ENCODE data around the gene OCLN. TPM values are rescaled to one million over a fixed set of nuclear protein-coding genes. Genes with fewer than 3 reads are reported as not detected.
"Not testable (repeated sequence)": the region's sequence is repeated elsewhere in the genome, so short reads cannot be mapped to it uniquely, and the experiment has no call there.

The OCLN gene
- total and polyA plus RNA-seq, 8 donors, result 38.6 to 124 (median 48.9) TPM

- H3K27me3 ChIP-seq, result no peaks in the 10 kb centered on the region
- no peak overlapping the region for H3K27ac ChIP-seq
- H3K36me3 ChIP-seq, result no peaks in the 10 kb centered on the region
- intact Hi-C loops (cut with DNase I), result no loop called here
- no peaks in the 10 kb centered on the region for H3K9me3 ChIP-seq
- DNase-seq (no peak), ATAC-seq (no peak)
- TF ChIP-seq, protein P1, sequence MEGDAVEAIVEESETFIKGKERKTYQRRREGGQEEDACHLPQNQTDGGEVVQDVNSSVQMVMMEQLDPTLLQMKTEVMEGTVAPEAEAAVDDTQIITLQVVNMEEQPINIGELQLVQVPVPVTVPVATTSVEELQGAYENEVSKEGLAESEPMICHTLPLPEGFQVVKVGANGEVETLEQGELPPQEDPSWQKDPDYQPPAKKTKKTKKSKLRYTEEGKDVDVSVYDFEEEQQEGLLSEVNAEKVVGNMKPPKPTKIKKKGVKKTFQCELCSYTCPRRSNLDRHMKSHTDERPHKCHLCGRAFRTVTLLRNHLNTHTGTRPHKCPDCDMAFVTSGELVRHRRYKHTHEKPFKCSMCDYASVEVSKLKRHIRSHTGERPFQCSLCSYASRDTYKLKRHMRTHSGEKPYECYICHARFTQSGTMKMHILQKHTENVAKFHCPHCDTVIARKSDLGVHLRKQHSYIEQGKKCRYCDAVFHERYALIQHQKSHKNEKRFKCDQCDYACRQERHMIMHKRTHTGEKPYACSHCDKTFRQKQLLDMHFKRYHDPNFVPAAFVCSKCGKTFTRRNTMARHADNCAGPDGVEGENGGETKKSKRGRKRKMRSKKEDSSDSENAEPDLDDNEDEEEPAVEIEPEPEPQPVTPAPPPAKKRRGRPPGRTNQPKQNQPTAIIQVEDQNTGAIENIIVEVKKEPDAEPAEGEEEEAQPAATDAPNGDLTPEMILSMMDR (IDR thresholded peaks at IDR 0.05), result no peak
- H3K4me3 ChIP-seq, result no peak overlapping the region
- no peaks in the 10 kb centered on the region for H3K4me1 ChIP-seq
These were observed 25.0 kb upstream of the OCLN start for GRCh38 chr5:69467442-69468225.

DNA sequence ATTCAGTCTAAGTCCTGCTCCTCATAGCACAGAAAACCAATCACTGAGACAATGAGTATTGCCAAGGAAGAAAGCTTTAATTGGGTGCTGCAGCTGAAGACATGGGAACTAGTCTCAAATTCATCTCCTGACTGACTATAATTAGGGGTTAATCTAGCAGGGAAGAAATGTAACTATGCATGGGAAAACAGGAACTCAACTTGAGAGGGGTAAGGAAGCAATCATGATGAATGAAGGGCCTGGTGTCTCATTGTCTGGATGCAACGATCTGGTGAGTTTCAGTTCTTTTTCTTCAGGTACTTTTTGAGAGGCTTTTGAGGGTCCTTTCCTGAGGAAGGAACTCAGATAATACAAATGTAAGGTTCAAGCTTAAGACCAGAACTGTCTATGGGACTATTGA is 24.0 kb upstream of the OCLN start:
- ATAC-seq (no peak), DNase-seq (no peak)
- intact Hi-C loops (cut with DNase I), result no loop called here
- H3K4me3 ChIP-seq, result no peak overlapping the region
- no peaks in the 10 kb centered on the region for H3K36me3 ChIP-seq
- no peaks in the 10 kb centered on the region for H3K4me1 ChIP-seq
- H3K27ac ChIP-seq, result no peak overlapping the region
- no peaks in the 10 kb centered on the region for H3K9me3 ChIP-seq
- TF ChIP-seq, protein P1 (IDR thresholded peaks at IDR 0.05), result no peak
- no peaks in the 10 kb centered on the region for H3K27me3 ChIP-seq

- H3K9me3 ChIP-seq, H3K27me3 ChIP-seq: not testable (repeated sequence)
These were observed 21.1 kb upstream of the OCLN start for GRCh38 chr5:69471516-69471915.

DNA sequence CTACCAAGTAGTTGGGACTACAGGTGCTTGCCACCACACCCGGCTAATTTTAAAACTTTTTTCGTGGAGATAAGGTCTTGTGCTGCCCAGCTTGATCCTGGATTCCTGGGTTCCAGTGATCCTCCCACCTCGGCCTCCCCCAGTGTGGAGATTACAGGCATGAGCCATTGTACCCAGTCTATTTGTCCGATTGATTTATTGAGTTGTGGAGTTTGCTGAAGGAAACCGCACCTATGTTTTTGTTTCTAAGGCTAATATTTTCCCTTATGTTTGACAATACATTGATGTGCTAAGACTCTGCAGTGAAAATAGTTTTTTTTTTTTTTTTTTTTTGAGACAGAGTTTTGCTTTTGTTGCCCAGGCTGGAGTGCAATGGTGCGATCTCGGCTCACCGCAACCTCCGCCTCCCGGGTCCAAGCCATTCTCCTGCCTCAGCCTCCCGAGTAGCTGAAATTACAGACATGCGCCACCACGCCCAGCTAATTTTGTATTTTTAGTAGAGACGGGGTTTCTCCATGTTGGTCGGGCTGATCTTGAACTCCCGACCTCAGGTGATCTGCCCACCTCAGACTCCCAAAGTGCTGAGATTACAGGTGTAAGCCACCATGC is 20.0 kb upstream of the OCLN start:
- H3K27ac ChIP-seq; intact Hi-C loops (cut with DNase I); H3K4me1 ChIP-seq; DNase-seq; H3K9me3 ChIP-seq; H3K27me3 ChIP-seq; ATAC-seq; H3K36me3 ChIP-seq; H3K4me3 ChIP-seq: not testable (repeated sequence)

More at GRCh38 chr5:69471516-69471915, 21.1 kb upstream of the OCLN start:
- H3K4me1 ChIP-seq; ATAC-seq; DNase-seq; H3K36me3 ChIP-seq; H3K4me3 ChIP-seq; H3K27ac ChIP-seq; intact Hi-C loops (cut with DNase I): not testable (repeated sequence)

GRCh38 chr5:69477170-69477569 is 15.4 kb upstream of the OCLN start:
- no peak overlapping the region for H3K4me3 ChIP-seq
- peak overlapping the region in 1 of 2 donors; percentile 28 for H3K27ac ChIP-seq
- no peak for ATAC-seq
- H3K9me3 ChIP-seq, result no peaks in the 10 kb centered on the region
- H3K4me1 ChIP-seq, result peaks cover 5% of the 10 kb centered on the region in 2 donors
- H3K27me3 ChIP-seq, result no peaks in the 10 kb centered on the region
- TF ChIP-seq, protein P1 (IDR thresholded peaks at IDR 0.05), result no peak
- no peak for DNase-seq
- H3K36me3 ChIP-seq, result no peaks in the 10 kb centered on the region
- intact Hi-C loops (cut with DNase I), result no loop called here

DNA sequence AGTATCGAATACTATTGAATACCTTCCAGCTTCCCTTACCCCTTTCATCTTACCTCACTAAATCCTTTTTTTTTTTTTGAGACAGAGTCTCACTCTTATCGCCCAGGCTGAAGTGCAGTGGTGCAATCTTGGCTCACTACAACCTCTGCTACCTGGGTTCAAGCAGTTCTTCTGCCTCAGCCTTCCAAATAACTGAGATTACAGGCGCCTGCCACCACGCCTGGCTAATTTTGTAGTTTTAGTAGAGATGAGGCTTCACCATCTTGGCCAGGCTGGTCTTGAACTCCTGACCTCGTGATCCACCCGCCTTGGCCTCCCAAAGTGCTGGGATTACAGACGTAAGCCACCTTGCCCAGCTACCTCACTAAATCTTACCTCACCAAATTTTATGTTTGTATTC is 14.3 kb upstream of the OCLN start:
- H3K36me3 ChIP-seq; H3K27me3 ChIP-seq; H3K4me3 ChIP-seq; H3K9me3 ChIP-seq; intact Hi-C loops (cut with DNase I); DNase-seq; H3K27ac ChIP-seq; H3K4me1 ChIP-seq: not testable (repeated sequence)
- peak; percentile 32 for ATAC-seq

Data from left lung (tissue), 10 donors.